K562 (cell line): ENCODE data around the gene RUVBL1. TPM values are rescaled to one million over a fixed set of nuclear protein-coding genes. Genes with fewer than 3 reads are reported as not detected.

Experiments used
- ATAC-seq: fragments of 200-7000 bp; cut with Tn5 transposase; 3 replicates; pipeline ENCODE4 v1.9.1; 2020; ENCODE audit warnings: moderate library complexity
- BruUV-seq: library from RNA; stranded (reverse); fragments of 400-500 nt; replicated peaks from 2 replicates; lab custom pipeline; 2021; lab: Mats Ljungman, UMichigan
- CTCF ChIA-PET: fragments of 300-600 bp; formaldehyde crosslinking; extraction: SDS; loops from one replicate; lab custom pipeline; 2021; ENCODE audit warnings: low intra/inter-chr PET ratio; lab: Yijun Ruan, JAX
- POLR2A ChIA-PET: fragments of 300-600, 350-650 bp; sonication (Branson Sonifier 250); formaldehyde crosslinking; extraction: SDS; loops from one replicate; lab custom pipeline; 2021; ENCODE audit warnings: antibody characterized with exemption, inconsistent platforms; lab: Yijun Ruan, JAX
- DNase-seq, 4 experiments: peaks; one replicate each; pipeline versions ENCODE4 v3.0.0 to v3.0.0-alpha.2; 2011 to 2018; ENCODE audit warnings: low spot score in 3 of 4, mixed read lengths in 3 of 4; ENCODE audit errors: extremely low read depth in 1 of 4
- FAIRE-seq: peaks from 2 replicates; lab custom pipeline; 2011; peaks lifted over from hg19 to GRCh38; lab: Jason Lieb, UNC
- H2AFZ ChIP-seq: 2 replicates; pipeline ENCODE4 v1.6.0; 2011; ENCODE audit warnings: low read depth, low read length, control low read depth, inconsistent platforms
- H3K27ac ChIP-seq: fragments of 200-600 bp; 3 replicates; pipeline ENCODE4 v1.8.0; 2011; ENCODE audit warnings: low read depth, mild to moderate bottlenecking, control low read depth, inconsistent platforms, low read length, moderate library complexity, mixed read lengths; ENCODE audit errors: extremely low read depth
- H3K27me3 ChIP-seq, 2 experiments: fragments of 300-600 bp in 1 of 2; 2 replicates in 1 of 2; 3 replicates in 1 of 2; pipeline versions ENCODE4 v1.6.0 to v1.8.0; 2011; ENCODE audit warnings: inconsistent platforms in 2 of 2, low read length in 2 of 2, mild to moderate bottlenecking in 1 of 2, mixed read lengths in 1 of 2, moderate library complexity in 1 of 2; ENCODE audit not compliant: control insufficient read depth in 2 of 2, insufficient read depth in 2 of 2
- H3K36me3 ChIP-seq: fragments of 300-600 bp; 3 replicates; pipeline ENCODE4 v1.8.0; 2011; ENCODE audit warnings: mild to moderate bottlenecking, low read length, inconsistent platforms; ENCODE audit not compliant: control insufficient read depth, insufficient read depth
- H3K4me1 ChIP-seq, 2 experiments: fragments of 200-600 bp in 1 of 2; replicated peaks in 1 of 2; 2 replicates in 1 of 2; 3 replicates in 1 of 2; pipeline versions ENCODE4 v1.5.1 to v1.8.0; 2011; ENCODE audit warnings: inconsistent platforms in 2 of 2, low read length in 2 of 2, mild to moderate bottlenecking in 1 of 2, mixed read lengths in 1 of 2, moderate library complexity in 1 of 2; ENCODE audit not compliant: control insufficient read depth in 2 of 2, insufficient read depth in 2 of 2
- H3K4me2 ChIP-seq: 2 replicates; pipeline ENCODE4 v1.6.1; 2011; ENCODE audit warnings: low read length, control low read depth, inconsistent platforms, mixed read lengths; ENCODE audit not compliant: insufficient read depth
- H3K4me3 ChIP-seq: fragments of 200-600 bp; sonication (generic), shearing (Covaris generic); 2 replicates; pipeline ENCODE4 v1.5.1; 2016; ENCODE audit warnings: control low read depth, inconsistent platforms
- H3K79me2 ChIP-seq: fragments of 200-600 bp; 3 replicates; pipeline ENCODE4 v1.8.0; 2011; ENCODE audit warnings: low read length, inconsistent platforms; ENCODE audit not compliant: control insufficient read depth, insufficient read depth
- H3K9ac ChIP-seq, 2 experiments: 2 replicates each; pipeline versions ENCODE4 v1.6.0 to v1.6.1; 2011; ENCODE audit warnings: low read depth in 2 of 2, low read length in 2 of 2, control low read depth in 1 of 2, inconsistent platforms in 1 of 2, mild to moderate bottlenecking in 1 of 2, mixed read lengths in 1 of 2; ENCODE audit not compliant: insufficient read depth in 1 of 2
- H3K9me1 ChIP-seq: one replicate; pipeline ENCODE4 v1.6.0; 2011; ENCODE audit warnings: inconsistent platforms, mild to moderate bottlenecking, low read length, moderate library complexity; ENCODE audit not compliant: control insufficient read depth, insufficient read depth
- H3K9me3 ChIP-seq: replicated peaks from 2 replicates; pipeline ENCODE4 v1.5.1; 2011; ENCODE audit warnings: low read depth, low read length, inconsistent platforms; ENCODE audit not compliant: control insufficient read depth, insufficient read depth
- H4K20me1 ChIP-seq: replicated peaks from 2 replicates; pipeline ENCODE4 v1.6.1; 2011; ENCODE audit warnings: low read length, inconsistent platforms, mixed read lengths; ENCODE audit not compliant: control insufficient read depth, insufficient read depth
- BACH1 ChIP-seq: fragments of 200-800 bp; sonication (Bioruptor generic); IDR thresholded peaks from 2 replicates; pipeline ENCODE4 v1.6.1; 2016; ENCODE audit warnings: missing genetic modification characterization, missing compliant biosample characterization
- GTF3C2 ChIP-seq: IDR thresholded peaks from 3 replicates; pipeline ENCODE4 v1.6.1; 2011; ENCODE audit warnings: borderline replicate concordance, mild to moderate bottlenecking, moderate library complexity; ENCODE audit not compliant: insufficient read length; ENCODE audit errors: extremely low read depth
- NFYB ChIP-seq: IDR thresholded peaks from 2 replicates; pipeline ENCODE4 v1.6.1; 2011; ENCODE audit warnings: mild to moderate bottlenecking, moderate library complexity; ENCODE audit not compliant: insufficient read length; ENCODE audit errors: extremely low read depth
- ZBTB8A ChIP-seq: fragments of 450-650 bp; IDR thresholded peaks from 2 replicates; pipeline ENCODE4 v1.6.1; 2018; ENCODE audit warnings: mild to moderate bottlenecking, moderate library complexity; ENCODE audit not compliant: partially characterized antibody
- WGBS: fragments of 100-300 bp; shearing (Covaris generic); methylation state at CpG from one replicate; pipeline ENCODE4 v1.1.6; 2016; ENCODE audit warnings: low coverage, mixed read lengths; ENCODE audit not compliant: insufficient coverage; ENCODE audit errors: missing lambda C conversion rate; 5-methylcytosine and 5-hydroxymethylcytosine counted together
- in situ Hi-C: fragments of 300-500 bp; cut with MboI; formaldehyde crosslinking; loops from 4 replicates; pipeline ENCODE4 v1.15.0; 2018; ENCODE audit warnings: inconsistent platforms, mixed read lengths
- intact Hi-C: fragments of 100-400 bp; cut with micrococcal nuclease; formaldehyde crosslinking; loops from 2 replicates; pipeline ENCODE4 v1.14.2; 2022
- polyA plus RNA-seq, 8 experiments: library from polyadenylated mRNA; depleted of rRNA in 4 of 8; stranded (reverse) in 5 of 8; unstranded in 3 of 8; fragments of >200 nt; fragmentation: Nextera tagmentation in 2 of 8; fragmentation: Illumina TruSeq in 1 of 8; extraction: Ambion mirVana in 2 of 8; extraction: Trizol in 1 of 8; gene quantifications; 2 replicates each; pipeline versions ENCODE4 v1.2.1 to v1.2.3, GENCODE V29; 2011 to 2014; ENCODE audit warnings: inconsistent platforms in 1 of 8, missing spikeins in 1 of 8
- total RNA-seq, 7 experiments: library from RNA; depleted of rRNA in 6 of 7; stranded (reverse); fragments of >200 nt in 6 of 7; fragmentation: Illumina TruSeq in 2 of 7; extraction: Trizol in 2 of 7; gene quantifications; 2 replicates each; pipeline versions ENCODE4 v1.2.1 to v1.2.3, GENCODE V29; 2011 to 2021; ENCODE audit warnings: low replicate concordance in 1 of 7

Gene RUVBL1
- total and polyA plus RNA-seq, 9 of the 15 experiments (the other 6 are each of a cell fraction or from before 2014, with no cell fraction given) = 20.7 to 147 (median 113) TPM

GRCh38 chr3:128078322-128078721, 45.3 kb downstream of the RUVBL1 start:
- Histone ChIP-seq H4K20me1 (peaks cover 4% of the 10 kb centered on the region; the same call in 1 of the 2 replicates), H3K27ac (peak overlapping the region; percentile 96), H3K4me3 (no peak overlapping the region), H2AFZ (no peak overlapping the region), H3K9ac (peak overlapping the region in 1 of 2 experiments; percentile 62; a peak in 1 of 4 replicates)
- in situ Hi-C loops = no loop called here
- BruUV-seq = no TSS peak
- POLR2A ChIA-PET = interaction anchor here (1.1 kb wide), 1 partner anchor 50 kb away, joined by 3 read pairs; no protein-coding TSS in a partner anchor
- no peak for ATAC-seq
- peak; percentile 14 for TF ChIP-seq NFYB
- TF ChIP-seq GTF3C2 = no peak
- TF ChIP-seq ZBTB8A = no peak
- no peak for TF ChIP-seq BACH1 (tag)
- TF ChIP-seq, all 486 proteins: peak for 1
- CTCF ChIA-PET = no interaction called here
- H3K79me2 ChIP-seq = peaks cover 30% of the 10 kb centered on the region; the same call in 2 of the 3 replicates
- no peaks in the 10 kb centered on the region for H3K9me3 ChIP-seq
- 54% methylated on average over 5 of the region's 5 CpGs for WGBS
- H3K9me1 ChIP-seq = peaks cover 3% of the 10 kb centered on the region
- no peak overlapping the region for H3K4me2 ChIP-seq
- intact Hi-C loops = loop anchor here (10.0 kb wide), 1 partner anchor 416 kb away; the partner anchor contains the start of gene GATA2
- no peak for DNase-seq
- peaks cover 41 to 58% of the 10 kb centered on the region in 2 experiments for H3K4me1 ChIP-seq
- no peaks in the 10 kb centered on the region for H3K27me3 ChIP-seq
- no peak for FAIRE-seq
- H3K36me3 ChIP-seq = peaks cover 72% of the 10 kb centered on the region
